ENCODE data around the gene STAT5A.

STAT5A gene

DNA sequence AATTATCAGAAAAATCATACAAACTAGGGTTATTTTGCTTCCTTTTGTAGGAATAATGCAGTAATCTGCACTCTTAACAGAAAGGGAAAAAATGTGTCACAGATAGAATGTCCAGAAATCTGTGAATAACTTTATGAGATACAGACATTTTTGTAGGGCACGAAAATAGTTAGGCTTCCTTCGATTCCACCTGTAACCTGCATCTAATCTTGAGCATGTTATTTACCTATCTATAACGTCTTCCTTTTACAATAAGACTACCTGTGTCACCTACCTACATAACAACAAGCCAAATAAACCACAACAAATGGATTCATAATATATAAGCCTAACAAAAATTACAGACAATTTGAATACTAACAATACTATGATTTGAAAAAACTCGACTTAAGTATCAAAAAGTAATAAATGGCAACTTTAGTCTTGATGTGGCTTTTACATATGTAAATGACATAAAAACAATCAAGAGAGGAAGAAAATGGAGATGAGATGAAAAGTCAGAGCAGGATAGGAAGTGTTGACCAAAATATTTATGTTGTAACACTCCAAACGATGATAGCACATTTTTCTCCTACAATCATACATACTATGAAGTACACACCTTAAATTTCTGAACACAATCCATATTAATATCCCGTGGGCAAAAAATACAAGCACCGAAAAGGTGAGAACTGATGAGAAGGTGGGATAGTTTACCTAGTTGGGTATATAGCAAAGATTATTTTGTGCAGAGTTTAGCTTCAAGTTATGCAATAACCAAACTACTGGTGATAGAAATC lies 14.6 kb upstream of the STAT5A start:
- no peak overlapping the region for H3K9ac ChIP-seq (ENCODE audit: low read depth, low read length)
- peaks cover 25% of the 10 kb centered on the region for H3K4me1 ChIP-seq (ENCODE audit: insufficient read depth, low read length)
- no peaks in the 10 kb centered on the region for H3K9me3 ChIP-seq (ENCODE audit: control insufficient read depth, insufficient read depth, low read length)
- H3K36me3 ChIP-seq (ENCODE audit: insufficient read depth, low read length): no peaks in the 10 kb centered on the region

DNA sequence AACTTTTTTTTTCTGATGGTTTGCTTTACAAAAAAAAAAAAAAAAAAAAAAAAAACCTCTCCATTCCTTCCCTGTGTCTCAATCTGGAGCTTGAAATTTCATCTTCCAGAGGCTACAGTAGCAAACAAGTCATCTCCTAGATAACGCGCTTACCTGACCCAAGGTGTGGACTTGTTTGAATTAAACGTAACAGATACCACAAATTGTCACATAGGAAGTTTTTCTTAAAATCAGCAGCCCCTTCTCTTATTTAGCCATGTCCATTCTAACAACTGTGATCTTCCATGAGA lies 14.1 kb upstream of the STAT5A start:
- Histone ChIP-seq H3K9me3 (ENCODE audit: control insufficient read depth, insufficient read depth, low read length) (no peaks in the 10 kb centered on the region), H3K4me1 (ENCODE audit: insufficient read depth, low read length) (peaks cover 25% of the 10 kb centered on the region), H3K36me3 (ENCODE audit: insufficient read depth, low read length) (no peaks in the 10 kb centered on the region), H3K9ac (ENCODE audit: low read depth, low read length) (no peak overlapping the region)

DNA sequence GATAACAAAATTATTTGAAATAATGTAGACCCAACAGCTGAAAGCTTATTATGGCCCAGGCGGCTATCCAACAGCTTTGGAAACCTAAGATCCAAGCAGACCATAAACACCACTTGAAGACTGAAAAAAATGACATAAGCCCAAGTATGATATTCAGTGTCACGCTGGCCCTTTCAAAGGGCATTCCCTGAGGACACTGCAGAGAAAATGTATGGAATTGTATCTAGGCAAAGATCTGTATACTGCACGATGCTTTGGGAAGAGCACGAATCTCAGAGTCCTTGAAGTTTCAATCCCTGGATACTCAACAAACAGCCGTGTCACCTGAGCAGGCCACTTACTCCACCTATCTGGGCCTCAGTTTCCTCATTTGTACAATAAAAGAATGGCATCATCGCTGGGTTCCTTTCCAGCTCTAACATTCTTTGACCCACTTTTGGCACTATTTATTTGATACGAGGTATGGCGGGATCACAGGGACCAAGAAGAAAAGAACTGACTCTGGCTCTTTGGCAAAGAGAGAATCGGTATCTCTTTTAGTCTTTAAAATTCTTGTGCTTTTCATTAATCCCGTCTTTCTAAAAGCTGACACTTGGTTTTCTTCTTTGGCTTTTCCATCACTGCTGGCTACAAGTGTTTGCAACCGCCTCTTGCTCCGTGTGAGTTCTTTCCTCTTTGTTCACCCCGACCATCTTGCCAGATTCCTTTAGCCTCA lies 13.3 kb upstream of the STAT5A start:
- peak overlapping the region; percentile 94 for H3K9ac ChIP-seq (ENCODE audit: low read depth, low read length)
- no peaks in the 10 kb centered on the region for H3K36me3 ChIP-seq (ENCODE audit: insufficient read depth, low read length)
- no peaks in the 10 kb centered on the region for H3K9me3 ChIP-seq (ENCODE audit: control insufficient read depth, insufficient read depth, low read length)
- peaks cover 25% of the 10 kb centered on the region for H3K4me1 ChIP-seq (ENCODE audit: insufficient read depth, low read length)

DNA sequence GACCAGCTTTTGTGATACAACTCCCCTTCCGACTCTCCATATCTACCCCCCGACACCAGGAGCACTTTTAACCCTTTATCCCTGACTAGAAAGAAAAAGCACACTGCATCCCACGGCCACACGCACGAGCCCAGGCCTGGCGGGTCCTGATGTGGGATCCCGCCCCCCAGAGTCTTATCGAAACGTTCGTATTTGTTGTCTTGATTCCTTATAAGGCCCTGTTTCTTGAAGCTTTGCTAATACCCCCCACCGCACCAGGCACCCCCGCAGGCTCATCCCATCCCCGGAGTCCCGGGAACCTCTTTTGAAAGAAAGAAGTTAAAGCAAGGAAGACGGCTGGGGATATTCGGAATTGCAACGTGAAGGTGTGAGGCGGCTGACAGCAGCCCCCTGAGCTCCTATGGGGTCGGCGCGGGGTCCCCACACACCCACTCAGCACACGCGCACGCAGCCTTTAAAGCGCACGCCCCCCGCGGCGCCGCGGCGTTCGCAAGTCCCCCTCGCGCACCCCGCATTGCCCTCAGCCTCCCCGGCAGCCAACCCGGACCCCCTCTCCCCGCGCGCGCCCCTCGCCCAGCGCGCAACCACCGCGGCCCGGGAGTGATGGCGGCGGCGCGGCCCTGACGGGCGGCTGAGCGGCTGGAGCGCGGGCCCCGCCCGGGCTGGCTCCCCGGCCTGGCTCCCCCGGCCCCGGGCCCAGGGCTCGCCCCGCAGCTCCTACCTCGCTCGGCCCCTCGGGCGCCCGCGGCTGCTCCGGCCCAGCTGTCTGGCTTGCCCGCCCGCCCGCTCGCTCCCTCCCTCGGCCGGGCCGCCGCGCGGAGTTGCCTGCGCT lies 12.6 kb upstream of the STAT5A start:
- Histone ChIP-seq H3K4me1 (ENCODE audit: insufficient read depth, low read length) (peaks cover 25% of the 10 kb centered on the region), H3K36me3 (ENCODE audit: insufficient read depth, low read length) (no peaks in the 10 kb centered on the region), H3K9ac (ENCODE audit: low read depth, low read length) (peak overlapping the region; percentile 94), H3K9me3 (ENCODE audit: control insufficient read depth, insufficient read depth, low read length) (no peaks in the 10 kb centered on the region)

DNA sequence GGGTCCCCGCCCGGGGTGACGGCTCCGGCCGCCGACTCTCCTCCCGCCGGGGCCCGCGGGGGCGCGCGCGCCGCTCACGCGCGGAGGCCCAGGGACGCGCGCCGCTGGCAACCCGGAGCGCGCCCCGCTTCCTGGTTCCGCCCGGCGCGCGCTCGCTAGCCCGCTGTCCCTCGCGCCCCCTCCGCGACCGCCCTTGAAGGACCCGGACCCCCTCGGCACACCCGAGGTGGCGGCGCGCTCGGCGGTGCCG lies 12.0 kb upstream of the STAT5A start, which contains the start of gene STAT5B:
Gene STAT5B (minus strand): TSS at position 33 of the 250 bp plus-strand sequence. CDS start 44,264 bp downstream, outside the sequence.
- Histone ChIP-seq H3K9ac (ENCODE audit: low read depth, low read length) (peak within 1 kb of the TSS; percentile 94), H3K4me1 (ENCODE audit: insufficient read depth, low read length) (peaks cover 25% of the 10 kb centered on the region), H3K36me3 (ENCODE audit: insufficient read depth, low read length) (no peaks in the 10 kb centered on the region), H3K9me3 (ENCODE audit: control insufficient read depth, insufficient read depth, low read length) (no peaks in the 10 kb centered on the region)

DNA sequence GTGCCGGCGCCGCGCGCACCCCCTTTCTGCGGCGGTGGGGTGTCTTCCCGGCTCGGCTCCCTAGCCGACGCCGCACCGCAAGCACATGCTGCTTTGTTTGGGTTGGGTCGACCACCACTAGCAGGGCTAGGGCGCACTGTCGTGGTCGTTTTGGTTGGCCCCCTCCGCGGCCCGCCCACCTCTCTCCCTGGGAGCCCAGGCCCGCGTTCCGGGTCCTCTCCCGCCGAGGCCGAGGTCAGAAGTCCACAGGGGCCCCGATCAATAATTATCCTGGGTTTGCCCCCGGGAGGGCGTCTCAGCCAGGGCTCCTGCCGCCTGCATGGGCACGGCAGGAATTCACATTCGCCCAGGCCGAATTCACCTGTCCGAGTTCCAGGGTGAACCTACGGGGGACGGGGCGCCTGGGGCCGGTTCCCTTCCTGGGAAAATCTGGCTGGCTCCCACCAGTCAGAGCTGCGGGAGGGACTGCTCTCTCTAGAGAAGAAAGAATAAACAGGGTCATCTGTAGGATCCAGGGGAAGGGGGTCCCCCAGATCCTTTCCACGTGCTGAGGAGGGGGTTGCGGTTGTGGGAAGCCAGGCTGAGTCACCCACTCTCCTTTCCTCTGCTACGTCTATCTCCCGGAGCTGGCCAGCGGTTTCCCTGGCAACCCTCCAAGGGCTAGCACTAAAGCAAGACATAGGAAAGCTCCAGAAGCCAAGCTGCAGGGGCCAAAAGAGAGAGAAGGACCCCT lies 11.5 kb upstream of the STAT5A start:
- H3K36me3 ChIP-seq (ENCODE audit: insufficient read depth, low read length): no peaks in the 10 kb centered on the region

DNA sequence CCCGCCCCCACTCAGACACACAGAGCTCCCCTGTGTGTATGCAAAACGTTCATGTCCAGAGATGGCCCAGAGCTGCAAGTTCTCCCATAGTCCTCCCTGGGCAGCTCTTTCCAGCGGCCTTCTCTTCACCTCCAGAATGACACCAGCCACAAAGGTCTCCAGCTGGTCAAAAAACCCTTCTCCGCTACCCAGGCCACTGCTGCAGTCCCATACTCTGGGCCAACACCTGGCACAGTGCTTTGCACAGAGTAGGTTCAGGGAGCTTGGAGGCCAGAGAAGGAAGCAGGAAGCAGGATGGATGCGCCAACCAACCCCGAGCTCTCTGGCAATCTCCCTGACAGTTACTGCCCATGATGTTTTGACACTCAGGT lies 11.0 kb upstream of the STAT5A start:
- Histone ChIP-seq H3K36me3 (ENCODE audit: insufficient read depth, low read length) (no peaks in the 10 kb centered on the region), H3K9me3 (ENCODE audit: control insufficient read depth, insufficient read depth, low read length) (no peaks in the 10 kb centered on the region), H3K9ac (ENCODE audit: low read depth, low read length) (no peak overlapping the region; the same call in 1 of the 2 replicates), H3K4me1 (ENCODE audit: insufficient read depth, low read length) (peaks cover 19% of the 10 kb centered on the region)

More for the DNA sequence above, 11.5 kb upstream of the STAT5A start:
- Histone ChIP-seq H3K9ac (ENCODE audit: low read depth, low read length) (peak overlapping the region; percentile 94), H3K9me3 (ENCODE audit: control insufficient read depth, insufficient read depth, low read length) (no peaks in the 10 kb centered on the region), H3K4me1 (ENCODE audit: insufficient read depth, low read length) (peaks cover 24% of the 10 kb centered on the region)

DNA sequence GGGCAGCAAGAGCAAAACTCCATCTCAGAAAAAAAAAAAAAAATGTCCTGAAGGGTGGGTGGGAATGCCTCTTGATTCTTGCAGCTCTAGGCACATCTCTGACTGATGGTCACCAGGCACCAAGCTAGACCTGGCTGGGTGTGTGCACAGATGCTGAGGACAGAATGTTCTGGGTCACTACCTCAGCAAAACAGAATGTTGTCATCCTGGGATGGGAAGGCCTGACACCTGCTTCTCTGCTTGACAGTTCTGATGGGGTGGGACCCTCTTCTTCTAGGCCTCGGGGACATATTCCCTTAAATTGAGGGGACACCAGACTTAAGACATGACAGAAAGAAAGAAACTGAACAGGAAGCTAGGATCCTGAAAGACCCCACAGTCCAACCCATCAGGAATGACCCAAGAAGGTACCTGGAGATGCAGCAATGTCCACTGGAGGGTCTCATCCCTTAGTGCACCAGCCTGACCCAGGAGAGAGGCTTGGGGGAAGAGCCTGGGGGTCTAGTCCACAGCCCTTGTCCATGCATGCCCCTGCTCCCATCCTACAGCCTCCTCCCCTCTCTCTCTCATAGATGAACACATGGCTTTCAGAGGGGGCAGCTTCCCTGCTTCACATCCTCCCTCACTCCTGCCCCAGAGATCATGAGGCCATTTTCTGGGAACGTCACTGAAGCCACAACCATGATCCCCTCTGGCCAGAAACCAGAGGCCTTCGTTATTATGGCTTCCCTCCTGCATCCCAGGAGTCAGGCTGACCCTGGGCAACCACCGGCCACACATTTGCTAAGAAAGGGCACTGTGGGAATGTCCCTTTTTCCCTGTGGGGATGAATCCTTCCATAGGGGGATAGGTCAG lies 8.3 kb upstream of the STAT5A start:
- no peaks in the 10 kb centered on the region; the same call in 1 of the 2 replicates for H3K4me1 ChIP-seq (ENCODE audit: insufficient read depth, low read length)
- no peaks in the 10 kb centered on the region for H3K9me3 ChIP-seq (ENCODE audit: control insufficient read depth, insufficient read depth, low read length)
- H3K9ac ChIP-seq (ENCODE audit: low read depth, low read length): no peak overlapping the region
- H3K36me3 ChIP-seq (ENCODE audit: insufficient read depth, low read length): no peaks in the 10 kb centered on the region

DNA sequence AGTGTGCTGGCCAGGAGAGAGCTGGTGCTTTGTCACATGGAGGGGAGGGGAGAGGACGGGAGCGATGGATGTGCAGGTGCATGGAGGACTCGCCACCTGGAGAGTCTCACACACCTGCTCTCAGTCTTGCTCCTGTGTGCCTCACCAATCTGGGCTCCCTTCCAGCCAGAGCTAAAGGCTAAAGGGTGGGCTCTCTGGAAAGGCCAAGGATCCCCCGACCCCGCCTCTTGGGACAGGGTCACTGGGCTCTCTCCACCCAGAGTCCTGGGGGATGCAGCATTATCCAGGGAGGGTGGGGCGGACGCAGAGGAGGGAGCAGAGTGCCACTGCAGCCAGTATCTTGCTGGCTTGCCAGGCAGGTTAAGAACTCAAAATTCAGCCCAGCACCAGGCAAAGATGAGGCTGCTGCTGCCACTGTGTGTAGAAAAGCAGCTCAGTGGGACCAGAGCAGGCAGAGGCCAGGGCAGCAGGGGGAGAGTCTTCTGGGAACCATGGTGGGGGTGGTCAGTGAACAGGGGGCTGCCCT lies 6.7 kb upstream of the STAT5A start:
- H3K9me3 ChIP-seq (ENCODE audit: control insufficient read depth, insufficient read depth, low read length): no peaks in the 10 kb centered on the region
- no peaks in the 10 kb centered on the region for H3K36me3 ChIP-seq (ENCODE audit: insufficient read depth, low read length)
- H3K4me1 ChIP-seq (ENCODE audit: insufficient read depth, low read length): no peaks in the 10 kb centered on the region; the same call in 1 of the 2 replicates
- no peak overlapping the region for H3K9ac ChIP-seq (ENCODE audit: low read depth, low read length)

DNA sequence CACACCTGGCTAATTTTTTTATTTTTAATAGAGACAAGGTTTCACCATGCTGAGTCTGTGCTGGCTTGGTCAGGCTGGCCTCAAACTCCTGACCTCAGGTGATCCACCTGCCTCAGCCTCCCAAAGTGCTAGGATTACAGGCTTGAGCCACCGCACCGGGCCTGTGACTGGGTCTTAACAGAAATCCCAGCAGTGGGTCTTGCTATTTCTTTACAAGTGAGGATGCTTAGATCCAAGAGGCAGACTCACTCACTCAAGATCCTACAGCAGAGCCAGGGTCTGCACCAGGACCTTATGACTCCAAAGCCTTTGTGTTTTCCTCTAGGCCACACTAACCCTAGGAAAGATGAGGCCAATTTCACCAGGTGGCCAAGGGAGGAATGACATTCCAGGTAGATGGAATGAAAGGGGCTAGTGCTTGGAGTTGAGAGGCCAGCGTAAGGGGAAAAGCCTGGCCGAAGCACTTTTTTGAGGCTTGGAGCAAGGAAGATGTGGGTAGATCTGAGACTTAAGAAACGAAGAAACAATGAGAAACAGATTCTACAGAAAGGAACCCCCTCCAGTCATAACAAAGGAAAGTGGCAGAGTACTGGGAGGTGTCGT lies 5.7 kb upstream of the STAT5A start:
- no peak overlapping the region for H3K9ac ChIP-seq (ENCODE audit: low read depth, low read length)
- no peaks in the 10 kb centered on the region for H3K36me3 ChIP-seq (ENCODE audit: insufficient read depth, low read length)
- peaks cover 4% of the 10 kb centered on the region for H3K4me1 ChIP-seq (ENCODE audit: insufficient read depth, low read length)
- H3K9me3 ChIP-seq (ENCODE audit: control insufficient read depth, insufficient read depth, low read length): no peaks in the 10 kb centered on the region

DNA sequence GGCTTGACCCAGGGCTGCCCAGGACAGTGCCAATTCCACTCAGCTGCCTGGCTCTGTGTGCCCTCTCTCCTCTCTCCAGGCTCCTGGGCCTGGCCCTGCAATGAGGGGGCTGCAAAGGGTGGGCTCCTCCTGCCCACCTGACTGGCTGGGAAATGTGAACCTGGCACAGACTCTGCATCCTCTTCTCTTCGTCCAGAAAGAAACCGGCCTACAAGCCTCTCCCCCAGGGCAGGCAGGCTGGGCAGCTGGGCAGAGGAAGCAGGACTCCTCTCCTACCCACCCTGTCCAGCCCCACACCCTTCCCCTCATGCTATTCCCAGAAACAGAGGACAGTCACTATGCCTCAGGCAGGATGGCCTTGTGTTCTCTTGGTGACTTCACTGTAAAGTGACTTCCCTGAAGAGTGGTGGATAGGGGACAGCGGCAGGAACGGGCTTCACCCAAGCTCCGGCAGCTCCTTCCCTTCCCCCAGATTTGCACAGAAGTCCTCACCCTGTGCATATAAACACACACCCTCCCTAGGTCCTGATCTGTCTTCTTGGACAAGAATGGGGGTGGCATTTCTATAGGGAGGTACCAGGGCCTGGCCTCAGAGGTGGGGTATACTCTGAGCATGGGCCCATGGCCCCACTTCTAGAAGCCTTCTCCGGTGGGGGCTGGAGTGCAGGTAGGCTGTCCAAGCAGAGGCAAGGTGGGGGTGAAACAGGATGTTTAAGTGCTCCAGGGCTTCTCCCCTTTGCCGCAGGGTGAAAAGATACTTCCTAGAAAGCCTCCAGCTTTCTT lies 4.9 kb upstream of the STAT5A start:
- Histone ChIP-seq H3K9me3 (ENCODE audit: control insufficient read depth, insufficient read depth, low read length) (no peaks in the 10 kb centered on the region), H3K36me3 (ENCODE audit: insufficient read depth, low read length) (no peaks in the 10 kb centered on the region), H3K9ac (ENCODE audit: low read depth, low read length) (no peak overlapping the region), H3K4me1 (ENCODE audit: insufficient read depth, low read length) (peaks cover 7% of the 10 kb centered on the region)

DNA sequence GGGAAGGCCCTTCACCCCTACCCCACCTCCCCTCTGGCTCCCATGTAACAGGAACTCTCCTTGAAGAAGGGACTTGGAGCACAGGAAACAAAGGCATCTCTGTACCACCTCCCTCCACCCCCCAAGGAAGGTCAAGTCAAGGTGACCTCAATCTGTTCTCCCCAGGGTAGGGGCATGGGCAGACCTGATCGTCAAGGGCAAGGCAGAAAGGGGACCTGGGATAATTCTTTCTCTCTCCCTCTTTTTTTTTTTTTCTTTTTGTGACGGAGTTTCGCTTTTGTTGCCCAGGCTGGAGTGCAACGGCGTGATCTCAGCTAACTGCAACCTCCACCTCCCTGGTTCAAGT lies 4.3 kb upstream of the STAT5A start:
- Histone ChIP-seq H3K4me1 (ENCODE audit: insufficient read depth, low read length) (peaks cover 7% of the 10 kb centered on the region), H3K36me3 (ENCODE audit: insufficient read depth, low read length) (no peaks in the 10 kb centered on the region), H3K9ac (ENCODE audit: low read depth, low read length) (no peak overlapping the region), H3K9me3 (ENCODE audit: control insufficient read depth, insufficient read depth, low read length) (no peaks in the 10 kb centered on the region)

DNA sequence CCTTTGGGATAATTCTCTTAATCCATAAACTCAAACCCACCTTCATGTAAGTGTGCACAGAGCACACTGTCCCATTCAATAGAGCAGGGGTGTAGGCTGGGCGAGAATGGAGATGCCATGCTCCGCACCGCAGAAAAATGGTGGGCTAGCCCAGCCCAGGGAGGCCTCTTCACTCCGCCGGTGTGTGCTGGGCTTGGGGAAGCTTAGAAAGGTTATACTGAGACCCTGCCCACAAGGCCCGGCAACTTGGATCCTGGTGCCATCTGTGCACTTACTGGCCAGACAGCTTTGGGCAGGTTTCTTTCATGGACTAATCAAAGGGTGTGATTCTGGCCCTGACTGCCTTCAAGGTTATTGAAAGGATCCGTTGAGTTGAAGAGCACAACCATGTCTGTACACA lies 3.7 kb upstream of the STAT5A start:
- peaks cover 9% of the 10 kb centered on the region for H3K4me1 ChIP-seq (ENCODE audit: insufficient read depth, low read length)
- H3K9me3 ChIP-seq (ENCODE audit: control insufficient read depth, insufficient read depth, low read length): no peaks in the 10 kb centered on the region
- no peak overlapping the region for H3K9ac ChIP-seq (ENCODE audit: low read depth, low read length)
- no peaks in the 10 kb centered on the region for H3K36me3 ChIP-seq (ENCODE audit: insufficient read depth, low read length)
